Gastrocnemius medialis (tissue), 4 donors: ENCODE results near the gene METTL13.

Source experiments
- CTCF ChIP-seq, 5 experiments: fragments of 450-650 bp in 3 of 5; fragments of 200-600 bp in 2 of 5; sonication (generic) in 2 of 5; IDR thresholded peaks in 4 of 5; conservative IDR thresholded peaks in 1 of 5; 1 replicate in 4 of 5; 2 replicates in 1 of 5; pipeline ENCODE4 v1.5.1; 2016 to 2019; ENCODE audit warnings: antibody characterized with exemption in 5 of 5, mild to moderate bottlenecking in 3 of 5, moderate library complexity in 3 of 5
- POLR2A ChIP-seq, 2 donors: fragments of 450-650 bp; IDR thresholded peaks; one replicate each; pipeline ENCODE4 v1.6.1; 2017; ENCODE audit warnings: antibody characterized with exemption in 2 of 2, mild to moderate bottlenecking in 2 of 2, moderate library complexity in 2 of 2

- no peak for TF ChIP-seq CTCF (IDR thresholded peaks at IDR 0.05 in 4 of 5, conservative IDR thresholded peaks at IDR 0.05 in 1 of 5)
- TF ChIP-seq POLR2A (IDR thresholded peaks at IDR 0.05): no peak
Observed at GRCh38 chr1:171786534-171786933, 5.1 kb downstream of the METTL13 start.
